Erythroblast (primary cell): ENCODE measurements around the gene CLEC18C.
"Not testable (repeated sequence)": the region's sequence is repeated elsewhere in the genome, so short reads cannot be mapped to it uniquely, and the experiment has no call there.

Experiments
- GATA1 ChIP-seq: IDR thresholded peaks from 2 replicates; pipeline ENCODE4 v1.6.1; 2011; ENCODE audit warnings: low read depth, mild to moderate bottlenecking, control low read depth, low read length, moderate library complexity
- POLR2A ChIP-seq: IDR thresholded peaks from 2 replicates; pipeline ENCODE4 v1.6.1; 2011; ENCODE audit warnings: mild to moderate bottlenecking, low read length

DNA sequence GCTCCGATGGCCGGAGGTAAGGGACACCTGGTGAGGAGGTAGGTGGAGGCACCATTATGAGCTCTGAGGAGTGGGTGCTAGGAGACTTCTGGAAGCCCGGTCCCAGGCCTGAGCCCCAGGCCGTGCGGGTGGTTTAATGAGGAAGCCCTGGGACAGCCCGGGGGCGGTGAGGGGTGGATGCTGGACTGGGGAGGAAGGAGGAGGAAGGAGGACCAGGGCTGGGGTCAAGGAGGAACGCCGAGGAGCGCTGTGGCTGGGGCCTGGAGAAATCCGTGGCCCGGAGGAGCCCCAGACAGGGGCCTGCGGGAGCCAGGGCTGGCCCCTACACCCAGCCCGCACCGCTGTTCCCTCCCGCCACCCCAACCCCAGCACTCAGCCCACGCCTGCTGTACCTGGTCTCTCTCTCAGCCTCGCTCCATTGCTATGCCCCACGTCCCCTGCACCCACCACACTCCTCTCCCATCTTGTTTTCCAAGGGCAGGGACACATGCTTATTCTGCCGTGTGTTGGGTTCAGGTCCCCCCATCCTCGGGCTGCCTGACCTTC, 873 bp downstream of the CLEC18C start:
- TF ChIP-seq GATA1, POLR2A: not testable (repeated sequence)
